GM21619 (cell line): ENCODE measurements around the gene DNASE1L2.
A peak's percentile ranks its signal among the peaks of the same experiment; 100 is the strongest.

Source experiments
- ATAC-seq: cut with Tn5 transposase; IDR thresholded peaks from one replicate; pipeline ENCODE4 v1.9.1; 2021; ENCODE audit not compliant: unreplicated experiment

DNASE1L2 gene

GRCh38 chr16:2267505-2267912 lies 31.3 kb downstream of the DNASE1L2 start:
- peak; percentile 60 for ATAC-seq

DNA sequence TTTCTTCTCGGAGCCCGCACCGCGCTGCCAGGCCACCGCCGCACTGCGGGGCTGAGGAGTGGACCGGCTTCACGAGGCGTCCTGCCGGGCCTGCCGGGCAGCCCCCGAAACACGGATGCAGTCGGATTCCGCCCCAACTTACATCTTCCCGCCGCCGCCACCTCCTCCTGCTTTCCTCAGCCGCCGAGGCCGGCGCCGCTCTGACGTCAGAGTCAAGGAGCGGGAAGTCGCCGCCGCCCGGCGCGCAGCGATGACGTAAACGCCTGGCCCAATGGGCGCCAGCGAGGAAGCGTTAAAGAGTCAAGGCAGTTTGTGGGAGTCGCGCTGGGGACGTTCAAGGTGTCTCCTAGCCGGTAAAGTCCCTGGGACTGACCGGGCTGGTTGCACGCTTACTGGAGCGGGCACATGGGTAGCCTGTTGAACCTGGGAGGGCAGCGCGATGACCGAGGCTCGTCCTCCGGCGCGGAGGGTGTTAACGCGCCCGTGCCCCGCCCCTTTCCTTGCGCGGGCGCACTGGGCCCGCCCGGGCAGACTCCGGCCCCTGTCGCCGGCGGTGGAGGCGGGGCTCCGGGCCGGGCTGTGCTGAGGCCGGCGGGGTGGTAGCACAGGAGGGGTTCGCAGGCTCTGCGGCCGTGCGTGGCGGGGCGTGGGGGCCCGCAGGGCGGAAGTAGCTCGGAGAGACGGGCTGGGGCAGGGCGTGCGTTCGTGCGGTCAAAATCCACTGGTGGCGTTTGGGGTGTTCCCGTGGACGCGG lies 31.8 kb downstream of the DNASE1L2 start, which contains the start of gene RNPS1:
Gene RNPS1 (minus strand): TSS at position 214 of the 754 bp plus-strand sequence. CDS start 3,483 bp downstream, outside the sequence.
- ATAC-seq = peak; percentile 63

- ATAC-seq = no peak
These were observed 33.8 kb downstream of the DNASE1L2 start for GRCh38 chr16:2270070-2270462.

DNA sequence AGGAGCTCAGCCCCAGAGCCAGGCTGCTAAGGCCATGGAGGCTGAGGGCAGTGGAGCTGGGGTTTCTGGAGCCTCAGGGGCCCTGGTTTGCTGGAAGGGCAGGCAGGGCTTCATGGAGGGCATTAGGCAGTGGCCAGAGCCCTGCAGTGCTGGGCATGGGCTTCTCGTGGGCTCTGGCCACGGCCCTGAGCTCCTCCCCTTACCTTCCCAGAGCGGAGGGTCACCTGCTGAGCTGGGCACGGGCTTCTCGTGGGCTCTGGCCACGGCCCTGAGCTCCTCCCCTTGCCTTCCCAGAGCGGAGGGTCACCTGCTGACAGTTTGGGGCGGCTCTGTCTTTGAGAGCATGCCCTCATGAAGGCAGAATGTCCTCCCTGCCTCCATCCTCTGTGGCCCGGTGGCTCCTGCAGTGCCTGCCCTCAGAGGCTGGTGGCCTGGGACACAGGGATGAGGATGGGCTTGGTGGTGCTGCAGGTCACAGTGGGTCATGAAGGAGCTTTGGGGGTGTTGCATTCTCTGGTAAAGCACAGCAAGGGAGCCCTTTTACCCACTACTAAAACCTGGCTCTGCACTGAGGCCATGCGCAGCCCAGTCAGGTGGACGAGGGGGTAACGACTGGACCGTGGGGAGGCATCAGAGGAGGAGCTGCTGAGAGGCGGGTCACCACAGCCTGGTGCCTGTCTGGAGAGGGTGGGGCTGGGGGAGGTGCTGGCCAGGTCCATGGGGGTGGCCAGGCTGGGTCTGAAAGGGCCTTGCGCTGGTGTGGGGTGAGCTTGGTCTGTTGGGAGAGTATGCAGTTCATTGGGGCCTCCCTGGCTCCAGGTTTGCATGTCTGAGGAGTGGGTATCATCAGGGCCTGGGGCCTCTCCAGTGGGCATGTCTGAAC lies 34.6 kb downstream of the DNASE1L2 start:
- no peak for ATAC-seq

DNA sequence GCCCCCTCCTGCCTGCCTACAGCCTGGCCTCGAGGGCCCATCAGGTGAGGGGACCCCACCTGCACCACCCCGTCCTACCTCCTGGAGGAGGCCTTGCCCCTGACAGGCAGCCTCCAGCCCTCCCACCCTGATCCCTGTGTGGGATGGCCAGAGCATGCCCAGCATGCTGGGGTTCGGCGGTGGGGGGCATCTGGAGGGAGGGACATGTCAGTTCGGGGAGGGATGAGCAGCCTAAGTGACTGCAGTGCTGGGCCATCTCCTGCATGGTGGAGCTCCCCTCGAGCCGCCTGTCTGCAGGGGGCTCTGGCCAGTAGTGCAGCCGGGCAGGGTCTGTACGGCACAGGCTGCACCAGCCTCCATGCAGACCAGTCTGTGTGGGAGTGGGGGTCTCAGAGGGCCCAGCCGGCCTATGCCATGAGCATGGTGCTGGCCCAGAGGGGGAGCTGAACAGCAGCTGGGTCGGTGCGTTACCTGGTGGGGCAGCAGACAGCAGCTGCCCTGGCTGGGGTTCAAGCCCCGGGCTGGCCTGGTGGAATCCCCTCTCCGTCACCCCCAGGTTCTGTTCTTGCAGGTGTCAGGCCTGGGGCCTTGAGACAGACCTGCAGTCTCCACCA lies 35.7 kb downstream of the DNASE1L2 start:
- no peak for ATAC-seq

DNA sequence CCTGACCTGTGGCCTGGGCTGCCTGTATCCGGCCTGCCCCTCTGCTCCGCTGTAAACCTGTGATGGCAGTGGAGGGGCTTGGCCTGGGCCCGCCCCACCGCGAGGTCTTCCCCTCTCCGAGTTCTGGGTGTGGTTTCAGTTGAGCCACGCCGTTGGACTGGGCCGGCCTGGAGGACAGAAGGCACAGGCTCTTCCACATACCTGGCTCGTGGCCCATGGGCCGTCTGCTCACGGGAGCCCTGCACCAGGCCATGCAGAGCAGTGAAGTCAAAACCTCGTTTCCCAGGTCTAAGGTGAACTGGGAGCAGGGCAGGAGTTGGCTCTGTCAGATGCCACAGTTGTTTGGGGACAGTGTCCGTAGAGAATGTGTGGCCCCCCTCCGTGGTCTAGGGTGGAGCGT lies 37.2 kb downstream of the DNASE1L2 start:
- no peak for ATAC-seq

- ATAC-seq = no peak
These were observed 37.7 kb downstream of the DNASE1L2 start for GRCh38 chr16:2273931-2274330.

DNA sequence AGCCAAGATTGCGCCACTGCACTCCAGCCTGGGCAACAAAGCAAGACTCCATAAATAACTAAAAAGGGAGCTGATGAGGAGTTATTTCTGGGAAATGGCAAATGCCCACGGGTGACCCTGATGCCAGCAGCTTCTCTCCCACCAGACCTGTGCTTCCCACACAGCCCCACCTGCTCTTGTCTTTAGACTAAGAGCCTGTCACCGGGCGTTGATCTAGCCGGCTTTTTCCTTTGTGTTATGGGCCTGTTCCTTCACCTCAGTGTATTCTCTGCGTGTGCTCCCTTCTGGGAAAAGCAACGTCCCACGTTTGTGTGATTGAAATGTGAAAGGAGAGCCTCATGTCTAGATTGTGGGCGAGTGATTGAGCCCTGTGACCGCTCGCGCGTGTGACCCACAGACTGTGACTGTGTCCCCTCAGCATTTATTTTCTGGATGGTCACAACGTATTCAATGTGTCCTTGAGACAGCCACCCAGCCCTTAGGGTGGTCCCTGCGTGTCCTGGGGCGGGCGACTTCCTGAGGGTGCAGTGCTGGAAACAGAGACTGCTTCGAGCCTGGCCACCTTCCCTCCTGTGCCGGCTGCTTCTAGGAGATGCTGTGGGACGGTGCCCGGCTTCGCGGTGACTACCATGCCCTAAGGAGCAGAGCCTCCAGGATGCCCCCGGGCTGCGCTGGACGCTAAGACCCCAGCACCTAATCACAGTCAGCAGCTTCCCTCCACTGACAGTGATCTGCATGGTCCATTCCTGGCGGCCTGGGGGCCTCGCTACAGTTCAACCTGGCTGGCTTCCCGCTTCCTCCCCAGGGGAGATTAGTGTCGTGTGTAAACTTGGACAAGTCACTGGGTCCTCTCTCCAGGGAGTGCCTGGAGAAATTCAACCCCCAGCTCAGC lies 39.5 kb downstream of the DNASE1L2 start:
- no peak for ATAC-seq

DNA sequence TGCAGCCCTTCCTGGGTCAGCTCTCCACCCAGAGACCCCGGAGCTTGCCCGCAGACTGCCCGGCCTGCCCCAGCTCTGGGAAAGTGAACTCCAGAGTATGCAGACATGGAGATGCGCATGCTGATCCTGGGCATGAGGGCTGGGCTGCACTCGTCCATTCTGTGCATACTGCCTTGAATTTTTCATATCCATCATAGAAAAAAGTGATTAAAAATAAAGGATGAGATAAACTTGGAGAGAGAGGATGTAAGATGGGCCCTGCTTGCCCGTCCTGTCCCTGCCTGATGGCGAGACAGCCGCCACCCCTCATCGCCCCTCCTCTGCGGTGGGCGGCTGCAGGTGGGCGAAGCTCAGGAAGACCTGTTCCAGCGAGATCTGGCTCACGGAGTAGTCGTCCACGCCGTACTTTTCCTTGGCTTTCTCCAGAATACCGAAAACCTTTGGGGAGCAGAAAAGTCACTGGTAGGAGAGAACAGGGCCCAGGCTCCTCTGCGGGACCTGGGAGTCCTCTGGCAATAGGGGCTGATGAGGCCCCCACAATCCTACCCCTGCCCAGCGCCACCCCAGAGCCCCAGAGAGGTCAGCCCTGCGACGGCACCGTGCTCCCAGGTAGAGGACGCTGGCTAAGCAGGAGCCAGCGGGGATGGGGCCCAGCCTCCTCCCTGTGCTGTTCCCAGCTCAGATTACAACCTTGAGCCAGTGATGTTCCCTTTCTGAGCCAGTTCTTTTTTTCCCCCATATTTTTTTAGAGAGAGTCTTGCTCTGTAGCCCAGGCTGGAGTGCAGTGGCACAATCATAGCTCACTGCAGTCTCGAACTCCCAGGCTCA lies 40.3 kb downstream of the DNASE1L2 start:
- no peak for ATAC-seq

GRCh38 chr16:2277466-2278271 lies 41.4 kb downstream of the DNASE1L2 start:
- no peak for ATAC-seq

- no peak for ATAC-seq
These were observed 42.0 kb downstream of the DNASE1L2 start for GRCh38 chr16:2278272-2278608.

- ATAC-seq = no peak
These were observed 42.9 kb downstream of the DNASE1L2 start for GRCh38 chr16:2278956-2279800.

DNA sequence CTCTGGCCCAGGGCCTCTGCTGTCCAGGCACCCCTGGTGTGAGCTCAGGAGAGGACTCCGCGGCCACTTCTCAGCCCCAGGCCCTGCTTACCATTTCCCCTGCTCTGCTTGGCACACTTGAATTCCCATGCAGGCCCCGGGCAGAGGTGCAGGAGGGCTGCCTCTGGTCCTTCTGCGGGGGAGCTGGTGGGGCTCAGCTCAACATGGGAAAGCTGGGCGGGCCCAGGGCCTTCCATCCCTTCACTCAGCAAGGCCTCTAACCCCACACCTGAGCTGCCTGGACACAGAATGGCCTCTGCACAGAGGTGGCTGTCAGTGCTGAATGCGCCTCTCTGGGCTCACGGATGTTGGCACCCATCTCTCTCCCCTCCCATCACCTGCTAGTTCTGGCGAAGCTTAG lies 44.2 kb downstream of the DNASE1L2 start:
- ATAC-seq = no peak

- ATAC-seq = no peak
These were observed 44.8 kb downstream of the DNASE1L2 start for GRCh38 chr16:2280981-2281542.

DNA sequence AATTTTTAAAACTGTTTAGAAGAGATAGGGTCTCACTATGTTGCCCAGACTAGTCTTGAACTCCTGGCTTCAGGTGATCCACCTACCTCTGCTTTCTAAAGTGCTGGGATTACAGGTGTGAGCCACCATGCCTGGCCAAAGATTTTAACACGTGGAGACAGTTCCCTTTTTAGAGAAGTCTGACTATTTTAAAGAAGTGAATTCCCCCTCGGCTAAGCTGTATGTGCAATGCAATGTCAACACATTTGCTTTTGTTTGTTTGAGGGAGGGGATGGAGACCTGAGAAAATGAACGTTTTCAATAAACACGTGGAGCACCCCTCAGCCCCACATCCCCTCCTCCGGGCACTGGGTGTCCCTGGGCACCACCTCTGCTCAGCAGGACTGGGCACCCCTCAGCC lies 46.0 kb downstream of the DNASE1L2 start:
- no peak for ATAC-seq

DNA sequence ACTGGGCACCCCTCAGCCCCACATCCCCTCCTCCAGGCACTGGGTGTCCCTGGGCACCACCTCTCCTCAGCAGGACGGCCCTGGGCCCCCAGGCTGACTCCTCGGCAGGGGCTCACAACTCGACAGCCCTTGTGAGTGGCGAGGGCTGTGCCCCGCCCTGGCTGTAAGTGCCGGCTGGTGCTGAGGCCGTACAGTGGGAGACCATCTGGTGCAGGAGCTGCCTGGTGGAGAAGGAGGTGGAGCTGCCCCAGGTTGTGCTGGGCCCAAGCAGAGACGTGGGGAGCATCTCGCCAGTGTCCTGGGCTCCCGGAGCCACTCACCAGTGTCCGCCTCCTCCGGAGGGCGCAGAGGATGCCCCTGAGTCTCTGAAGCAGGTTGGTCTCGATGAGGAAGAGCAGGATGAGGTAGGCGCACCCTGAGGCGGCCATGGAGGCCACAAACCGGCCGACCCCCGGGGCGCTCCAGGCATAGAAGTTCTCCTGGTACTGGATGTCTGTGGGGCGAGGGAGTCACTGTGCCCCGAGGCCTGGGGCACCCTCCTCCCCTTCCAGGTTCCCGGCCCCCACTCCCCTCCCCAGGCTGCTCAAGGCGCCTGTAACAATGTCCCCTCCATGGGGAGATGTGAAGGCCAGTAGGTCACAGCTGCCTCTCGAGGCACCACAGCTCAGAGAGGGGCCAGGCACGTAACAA lies 46.8 kb downstream of the DNASE1L2 start:
- ATAC-seq = no peak
